Heart left ventricle (tissue), 16 donors: ENCODE measurements around the gene FBXO17. TPM values are rescaled to one million over a fixed set of nuclear protein-coding genes. Genes with fewer than 3 reads are reported as not detected.

ENCODE experiments used
- ATAC-seq, 4 donors: fragments of 200-7000 bp; cut with Tn5 transposase; one replicate each; pipeline ENCODE4 v1.9.1; 2020 to 2022; ENCODE audit warnings: moderate library complexity in 4 of 4, mild to moderate bottlenecking in 3 of 4, moderate number of reproducible peaks in 1 of 4
- DNase-seq, 5 donors: peaks; one replicate each; pipeline ENCODE4 v3.0.0-alpha.2; 2020
- H3K27ac ChIP-seq, 12 donors: fragments of 200-600 bp; sonication (generic) in 4 of 12; one replicate each; pipeline versions ENCODE4 v1.5.0 to v1.8.0; 2016 to 2022; ENCODE audit warnings: mild to moderate bottlenecking in 2 of 12
- H3K27me3 ChIP-seq, 9 donors: fragments of 200-600 bp; sonication (generic) in 2 of 9; one replicate each; pipeline versions ENCODE4 v1.5.1 to v1.8.0; 2016 to 2022; ENCODE audit warnings: mild to moderate bottlenecking in 3 of 9
- H3K36me3 ChIP-seq, 9 donors: fragments of 200-600 bp; sonication (generic) in 2 of 9; one replicate each; pipeline versions ENCODE4 v1.5.0 to v1.8.0; 2018 to 2022; ENCODE audit warnings: mild to moderate bottlenecking in 2 of 9
- H3K4me1 ChIP-seq, 12 donors: fragments of 200-600 bp; sonication (generic) in 4 of 12; one replicate each; pipeline versions ENCODE4 v1.5.0 to v1.8.0; 2016 to 2022; ENCODE audit warnings: mild to moderate bottlenecking in 3 of 12
- H3K4me3 ChIP-seq, 12 donors: fragments of 200-600 bp; sonication (generic) in 4 of 12; one replicate each; pipeline versions ENCODE4 v1.5.0 to v1.8.0; 2017 to 2022; ENCODE audit warnings: mild to moderate bottlenecking in 9 of 12, moderate library complexity in 4 of 12
- H3K9me3 ChIP-seq, 12 donors: fragments of 200-600 bp; sonication (generic) in 4 of 12; one replicate each; pipeline versions ENCODE4 v1.5.0 to v1.8.0; 2016 to 2022; ENCODE audit warnings: mild to moderate bottlenecking in 1 of 12
- POLR2A ChIP-seq, 2 donors: fragments of 450-650 bp; IDR thresholded peaks; one replicate each; pipeline ENCODE4 v1.6.1; 2017; ENCODE audit warnings: antibody characterized with exemption in 2 of 2, mild to moderate bottlenecking in 2 of 2, moderate library complexity in 2 of 2
- WGBS, 4 donors: extraction: QIAGEN DNeasy Blood & Tissue Kit in 2 of 4; methylation state at CpG; one replicate each; pipeline versions ENCODE4 v1.1.5 to v1.1.7; 2013 to 2018; 5-methylcytosine and 5-hydroxymethylcytosine counted together
- intact Hi-C, 10 donors: fragments of 100-400 bp; cut with DNase I; formaldehyde crosslinking; loops; one replicate each; pipeline versions ENCODE4 v1.11.1 to v1.14.2; 2022
- polyA plus RNA-seq, 2 donors: library from polyadenylated mRNA; stranded (reverse); fragments of 200-250 nt; gene quantifications; one replicate each; pipeline ENCODE4 v1.2.3, GENCODE V29; 2013
- total RNA-seq, 9 donors: library from RNA; depleted of rRNA in 2 of 9; stranded (reverse); fragments of >200 nt in 2 of 9; fragmentation: NEBNext Ultra II Directional in 3 of 9; extraction: Animal tissue kit (Norgen Biotek cat#: 25700) in 3 of 9; gene quantifications; one replicate each; pipeline versions ENCODE4 v1.1.0 to v1.2.4, GENCODE V29; 2016 to 2023
- TF ChIP-seq, protein P1 (sequence below), 12 donors: fragments of 200-600 bp; sonication (generic) in 4 of 12; IDR thresholded peaks; one replicate each; pipeline versions ENCODE4 v1.5.0 to v1.8.0; 2018 to 2022; ENCODE audit warnings: antibody characterized with exemption in 12 of 12, mild to moderate bottlenecking in 5 of 12
- donor health status: ischemic (EF 13 %, LVEDD 7.1; RV severe dilation, severe dysfunction).
- donor health status: healthy with polysubstance abuse.
- donor health status: DM: no; HTN: yes; CAD: no.
- donor health status: DM: no; HTN: no; CAD: no.
- donor health status: ischemic (EF 25% LVEDD 6.9; RV normal size, moderate dysfunction).
- donor health status: ischemic (EF 25% LVEDD 5.7; RV mildly dilated, moderate dysfunction).
- donor health status: healthy.
- donor health status: DM: yes; HTN: yes; CAD: no.
- donor health status: ischemic (EF 35%, LVEDD 5.7; RV mildly dilated, moderate dysfunction).
- donor health status: nonischemic (EF 11% LVEDD 7.7; RV severe dilation, severe dysfunction).
- donor health status: DM: yes; HTN: yes; CAD: no.
- donor health status: PGD.
- donor health status: ischemic (EF 29% LVEDD 5.4; RV normal size, mild dysfunction).
- donor health status: nonischemic (EF 23%, LVEDD 6.1; RV moderate dilation, normal function).

Gene FBXO17
- total and polyA plus RNA-seq, 11 donors, result 1.2 to 4.9 (median 2.4) TPM

- no peak overlapping the region for H3K27ac ChIP-seq
- no peaks in the 10 kb centered on the region for H3K36me3 ChIP-seq
- WGBS, 4 donors, result 83 to 89% (median 89%) methylated on average over 5 of the region's 5 CpGs
- DNase-seq (no peak), ATAC-seq (no peak)
- intact Hi-C loops, result loop anchor here in 6 of 10 donors (5.0 to 10.0 kb wide), 5 partner anchors 153 to 545 kb away; partner anchors contain the start of gene LRFN1 (in 3 of the 6)
- TF ChIP-seq POLR2A (IDR thresholded peaks at IDR 0.05), result no peak
- TF ChIP-seq, protein P1, sequence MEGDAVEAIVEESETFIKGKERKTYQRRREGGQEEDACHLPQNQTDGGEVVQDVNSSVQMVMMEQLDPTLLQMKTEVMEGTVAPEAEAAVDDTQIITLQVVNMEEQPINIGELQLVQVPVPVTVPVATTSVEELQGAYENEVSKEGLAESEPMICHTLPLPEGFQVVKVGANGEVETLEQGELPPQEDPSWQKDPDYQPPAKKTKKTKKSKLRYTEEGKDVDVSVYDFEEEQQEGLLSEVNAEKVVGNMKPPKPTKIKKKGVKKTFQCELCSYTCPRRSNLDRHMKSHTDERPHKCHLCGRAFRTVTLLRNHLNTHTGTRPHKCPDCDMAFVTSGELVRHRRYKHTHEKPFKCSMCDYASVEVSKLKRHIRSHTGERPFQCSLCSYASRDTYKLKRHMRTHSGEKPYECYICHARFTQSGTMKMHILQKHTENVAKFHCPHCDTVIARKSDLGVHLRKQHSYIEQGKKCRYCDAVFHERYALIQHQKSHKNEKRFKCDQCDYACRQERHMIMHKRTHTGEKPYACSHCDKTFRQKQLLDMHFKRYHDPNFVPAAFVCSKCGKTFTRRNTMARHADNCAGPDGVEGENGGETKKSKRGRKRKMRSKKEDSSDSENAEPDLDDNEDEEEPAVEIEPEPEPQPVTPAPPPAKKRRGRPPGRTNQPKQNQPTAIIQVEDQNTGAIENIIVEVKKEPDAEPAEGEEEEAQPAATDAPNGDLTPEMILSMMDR (IDR thresholded peaks at IDR 0.05), result no peak
- H3K9me3 ChIP-seq, result no peaks in the 10 kb centered on the region
- no peaks in the 10 kb centered on the region for H3K27me3 ChIP-seq
- H3K4me1 ChIP-seq, result peaks cover 0 to 9% (median 0%) of the 10 kb centered on the region in 12 donors
- H3K4me3 ChIP-seq, result no peak overlapping the region
Measured at GRCh38 chr19:38959618-38960017, 15.9 kb downstream of the FBXO17 start.

- Histone ChIP-seq H3K27ac (no peak overlapping the region), H3K36me3 (no peaks in the 10 kb centered on the region), H3K4me1 (peaks cover 0 to 9% (median 0%) of the 10 kb centered on the region in 12 donors), H3K27me3 (no peaks in the 10 kb centered on the region), H3K4me3 (no peak overlapping the region), H3K9me3 (no peaks in the 10 kb centered on the region)
- 88 to 99% (median 93%) methylated on average over 2 of the region's 2 CpGs for WGBS, 4 donors
- intact Hi-C loops, result loop anchor here in 2 of 10 donors (10.0 kb wide), 2 partner anchors 366 to 544 kb away; partner anchors contain the start of gene LRFN1 (in 1 of the 2)
- TF ChIP-seq, protein P1 (IDR thresholded peaks at IDR 0.05), result no peak
- TF ChIP-seq POLR2A (IDR thresholded peaks at IDR 0.05), result no peak
- ATAC-seq (no peak), DNase-seq (no peak)
Measured at GRCh38 chr19:38958301-38958700, 17.2 kb downstream of the FBXO17 start.

DNA sequence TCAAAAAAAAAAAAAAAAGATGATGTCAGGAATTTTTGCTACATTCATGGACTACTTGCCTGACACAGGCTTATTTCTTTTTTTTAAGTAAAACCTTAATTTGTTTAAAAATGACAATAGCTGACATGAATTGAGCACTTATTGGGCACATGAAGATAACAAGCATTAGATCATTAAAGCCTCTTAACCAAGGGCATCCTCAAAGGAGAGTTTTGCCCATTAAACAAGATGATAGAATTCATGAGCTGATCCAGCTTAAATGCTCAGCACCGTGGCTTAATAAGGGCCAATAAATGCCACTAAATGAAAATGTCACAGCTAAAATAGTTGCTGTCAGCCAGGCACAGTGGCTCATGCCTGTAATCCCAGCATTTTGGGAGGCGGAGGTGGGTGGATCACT lies 19.3 kb downstream of the FBXO17 start:
- no peak for ATAC-seq
- no peak for TF ChIP-seq POLR2A (IDR thresholded peaks at IDR 0.05)
- TF ChIP-seq, protein P1 (IDR thresholded peaks at IDR 0.05), result no peak
- Histone ChIP-seq H3K4me1 (no peaks in the 10 kb centered on the region), H3K36me3 (no peaks in the 10 kb centered on the region), H3K4me3 (no peak overlapping the region), H3K27ac (no peak overlapping the region), H3K27me3 (no peaks in the 10 kb centered on the region), H3K9me3 (no peaks in the 10 kb centered on the region)
- WGBS, 4 donors, result 90 to 97% (median 92%) methylated on average over 2 of the region's 2 CpGs
- no peak for DNase-seq
- intact Hi-C loops, result loop anchor here in 2 of 10 donors (10.0 kb wide), 2 partner anchors 369 to 541 kb away; partner anchors contain the start of gene LRFN1 (in 1 of the 2)

GRCh38 chr19:38953677-38954076 lies 21.9 kb downstream of the FBXO17 start:
- no peak overlapping the region for H3K27ac ChIP-seq
- 66 to 77% (median 69%) methylated on average over 4 of the region's 4 CpGs for WGBS, 4 donors
- peaks cover 0 to 11% (median 0%) of the 10 kb centered on the region in 9 donors for H3K27me3 ChIP-seq
- no peaks in the 10 kb centered on the region for H3K9me3 ChIP-seq
- H3K4me3 ChIP-seq, result no peak overlapping the region
- intact Hi-C loops, result loop anchor here in 3 of 10 donors (5.0 to 10.0 kb wide), 3 partner anchors 371 to 539 kb away; partner anchors contain the start of gene LRFN1 (in 1 of the 3)
- peaks cover 3 to 12% (median 8%) of the 10 kb centered on the region in 12 donors for H3K4me1 ChIP-seq
- DNase-seq (no peak), ATAC-seq (no peak)
- no peaks in the 10 kb centered on the region for H3K36me3 ChIP-seq
- TF ChIP-seq, protein P1 (IDR thresholded peaks at IDR 0.05), result no peak
- TF ChIP-seq POLR2A (IDR thresholded peaks at IDR 0.05), result no peak
